ENCODE results near the gene GRAP. TPM values are rescaled to one million over a fixed set of nuclear protein-coding genes. Genes with fewer than 3 reads are reported as not detected.

GRAP gene
- total RNA-seq, 2 donors from 2014 or later = 2.5 to 5.6 TPM

- H3K36me3 ChIP-seq = no peaks in the 10 kb centered on the region
Measured at GRCh38 chr17:19014628-19015215, 32.0 kb downstream of the GRAP start.

GRCh38 chr17:19013806-19014627 is 32.7 kb downstream of the GRAP start:
- TF ChIP-seq CTCF (IDR thresholded peaks at IDR 0.05) = no peak

More at GRCh38 chr17:19014628-19015215, 32.0 kb downstream of the GRAP start:
- no peak overlapping the region for H3K4me3 ChIP-seq
- no peaks in the 10 kb centered on the region for H3K27me3 ChIP-seq
- no peaks in the 10 kb centered on the region for H3K9me3 ChIP-seq
- no peak overlapping the region for H3K27ac ChIP-seq
- no peak for TF ChIP-seq CTCF (IDR thresholded peaks at IDR 0.05)
- DNase-seq (ENCODE audit: low spot score) = no peak
- H3K4me1 ChIP-seq = no peaks in the 10 kb centered on the region

GRCh38 chr17:19013226-19013625 is 33.5 kb downstream of the GRAP start:
- no peaks in the 10 kb centered on the region for H3K4me1 ChIP-seq
- H3K27me3 ChIP-seq = no peaks in the 10 kb centered on the region
- DNase-seq (ENCODE audit: low spot score) = no peak
- no peaks in the 10 kb centered on the region for H3K36me3 ChIP-seq
- H3K9me3 ChIP-seq = no peaks in the 10 kb centered on the region
- H3K4me3 ChIP-seq = no peak overlapping the region
- TF ChIP-seq CTCF (IDR thresholded peaks at IDR 0.05) = no peak
- no peak overlapping the region for H3K27ac ChIP-seq

More at GRCh38 chr17:19013806-19014627, 32.7 kb downstream of the GRAP start:
- Histone ChIP-seq H3K27ac (no peak overlapping the region), H3K27me3 (no peaks in the 10 kb centered on the region), H3K4me3 (no peak overlapping the region), H3K9me3 (no peaks in the 10 kb centered on the region), H3K4me1 (no peaks in the 10 kb centered on the region), H3K36me3 (no peaks in the 10 kb centered on the region)
- DNase-seq (ENCODE audit: low spot score) = no peak

- H3K27me3 ChIP-seq = no peaks in the 10 kb centered on the region
- H3K4me3 ChIP-seq = no peak overlapping the region
- no peak overlapping the region for H3K27ac ChIP-seq
- H3K36me3 ChIP-seq = no peaks in the 10 kb centered on the region
- no peaks in the 10 kb centered on the region for H3K4me1 ChIP-seq
- no peak for DNase-seq (ENCODE audit: low spot score)
- no peak for TF ChIP-seq CTCF (IDR thresholded peaks at IDR 0.05)
- H3K9me3 ChIP-seq = no peaks in the 10 kb centered on the region
Measured at GRCh38 chr17:19012171-19013080, 34.3 kb downstream of the GRAP start.

- no peak for TF ChIP-seq CTCF (IDR thresholded peaks at IDR 0.05)
- H3K4me3 ChIP-seq = no peak overlapping the region
- no peaks in the 10 kb centered on the region for H3K4me1 ChIP-seq
- H3K9me3 ChIP-seq = no peaks in the 10 kb centered on the region
- H3K36me3 ChIP-seq = no peaks in the 10 kb centered on the region
- no peak overlapping the region for H3K27ac ChIP-seq
- DNase-seq (ENCODE audit: low spot score) = no peak
- H3K27me3 ChIP-seq = no peaks in the 10 kb centered on the region
Measured at GRCh38 chr17:19011581-19011980, 35.2 kb downstream of the GRAP start.

Data from right atrium auricular region (tissue), 2 donors.